ENCODE results near the gene IRAK3.

The IRAK3 gene

GRCh38 chr12:66269142-66269541, 80.1 kb downstream of the IRAK3 start:
- H3K27ac ChIP-seq: no peak overlapping the region
- H3K79me2 ChIP-seq (ENCODE audit: insufficient read depth, low read depth): no peaks in the 10 kb centered on the region
- H3K4me2 ChIP-seq: no peak overlapping the region
- H3K4me3 ChIP-seq (IDR thresholded peaks at IDR 0.05; ENCODE audit: insufficient read depth, low read depth, low read length): no peak overlapping the region
- H3K36me3 ChIP-seq (ENCODE audit: insufficient read depth): no peaks in the 10 kb centered on the region
- H3K27me3 ChIP-seq (ENCODE audit: insufficient read depth, low read depth): no peaks in the 10 kb centered on the region
- H3K9ac ChIP-seq: no peak overlapping the region
- H3K4me1 ChIP-seq (ENCODE audit: low read depth, poor library complexity, severe bottlenecking): peaks cover 11% of the 10 kb centered on the region
- no peaks in the 10 kb centered on the region for H4K20me1 ChIP-seq (ENCODE audit: insufficient read depth)
- no peak overlapping the region for H2AFZ ChIP-seq (ENCODE audit: low read depth)
- TF ChIP-seq CTCF (conservative IDR thresholded peaks at IDR 0.05; ENCODE audit: low read depth, low read length): no peak

- Histone ChIP-seq H3K4me1 (ENCODE audit: low read depth, poor library complexity, severe bottlenecking) (peaks cover 11% of the 10 kb centered on the region), H3K79me2 (ENCODE audit: insufficient read depth, low read depth) (no peaks in the 10 kb centered on the region), H3K9ac (no peak overlapping the region), H3K27ac (no peak overlapping the region), H3K4me3 (IDR thresholded peaks at IDR 0.05; ENCODE audit: insufficient read depth, low read depth, low read length) (no peak overlapping the region), H3K27me3 (ENCODE audit: insufficient read depth, low read depth) (no peaks in the 10 kb centered on the region), H4K20me1 (ENCODE audit: insufficient read depth) (no peaks in the 10 kb centered on the region), H3K4me2 (no peak overlapping the region), H2AFZ (ENCODE audit: low read depth) (peak overlapping the region; percentile 10; the same call in 1 of the 2 replicates), H3K36me3 (ENCODE audit: insufficient read depth) (no peaks in the 10 kb centered on the region)
- peak; percentile 91 for TF ChIP-seq CTCF (conservative IDR thresholded peaks at IDR 0.05; ENCODE audit: low read depth, low read length)
These were observed 80.9 kb downstream of the IRAK3 start for GRCh38 chr12:66269757-66270383.

GRCh38 chr12:66270613-66271012, 81.6 kb downstream of the IRAK3 start:
- Histone ChIP-seq H3K4me1 (ENCODE audit: low read depth, poor library complexity, severe bottlenecking) (peaks cover 11% of the 10 kb centered on the region), H3K9ac (no peak overlapping the region), H3K4me2 (no peak overlapping the region), H3K27ac (no peak overlapping the region), H4K20me1 (ENCODE audit: insufficient read depth) (no peaks in the 10 kb centered on the region), H3K27me3 (ENCODE audit: insufficient read depth, low read depth) (no peaks in the 10 kb centered on the region), H3K4me3 (IDR thresholded peaks at IDR 0.05; ENCODE audit: insufficient read depth, low read depth, low read length) (no peak overlapping the region), H2AFZ (ENCODE audit: low read depth) (no peak overlapping the region), H3K36me3 (ENCODE audit: insufficient read depth) (no peaks in the 10 kb centered on the region), H3K79me2 (ENCODE audit: insufficient read depth, low read depth) (no peaks in the 10 kb centered on the region)
- TF ChIP-seq CTCF (conservative IDR thresholded peaks at IDR 0.05; ENCODE audit: low read depth, low read length): no peak

GRCh38 chr12:66272650-66273049, 83.6 kb downstream of the IRAK3 start:
- H3K4me1 ChIP-seq (ENCODE audit: low read depth, poor library complexity, severe bottlenecking): peaks cover 6% of the 10 kb centered on the region
- no peak overlapping the region for H3K4me3 ChIP-seq (IDR thresholded peaks at IDR 0.05; ENCODE audit: insufficient read depth, low read depth, low read length)
- no peak overlapping the region for H3K9ac ChIP-seq
- no peak overlapping the region for H3K27ac ChIP-seq
- H3K36me3 ChIP-seq (ENCODE audit: insufficient read depth): no peaks in the 10 kb centered on the region
- H3K4me2 ChIP-seq: no peak overlapping the region
- H3K79me2 ChIP-seq (ENCODE audit: insufficient read depth, low read depth): no peaks in the 10 kb centered on the region
- no peaks in the 10 kb centered on the region for H4K20me1 ChIP-seq (ENCODE audit: insufficient read depth)
- no peak for TF ChIP-seq CTCF (conservative IDR thresholded peaks at IDR 0.05; ENCODE audit: low read depth, low read length)
- no peaks in the 10 kb centered on the region for H3K27me3 ChIP-seq (ENCODE audit: insufficient read depth, low read depth)
- no peak overlapping the region for H2AFZ ChIP-seq (ENCODE audit: low read depth)

All from KMS-11 (cell line).